Neural progenitor cell (in vitro differentiated cells): ENCODE measurements around the gene ADAMTS3. TPM values are rescaled to one million over a fixed set of nuclear protein-coding genes. Genes with fewer than 3 reads are reported as not detected.
"Not testable (repeated sequence)": the region's sequence is repeated elsewhere in the genome, so short reads cannot be mapped to it uniquely, and the experiment has no call there.

Experiments used
- DNase-seq: peaks from one replicate; pipeline ENCODE4 v3.0.0-alpha.2; 2016; ENCODE audit warnings: low spot score
- H2AFZ ChIP-seq: fragments of 200-600 bp; sonication (generic); replicated peaks from 2 replicates; pipeline ENCODE4 v1.6.1; 2016; ENCODE audit warnings: antibody characterized with exemption
- H3F3A ChIP-seq: fragments of 200-600 bp; sonication (generic); 2 replicates; pipeline ENCODE4 v1.6.1; 2016; ENCODE audit warnings: antibody characterized with exemption, low read depth
- H3K27ac ChIP-seq: fragments of 200-600 bp; sonication (generic); 2 replicates; pipeline ENCODE4 v1.5.1; 2016; ENCODE audit warnings: mild to moderate bottlenecking
- H3K27me3 ChIP-seq: fragments of 200-600 bp; sonication (generic); 2 replicates; pipeline ENCODE4 v1.6.1; 2016; ENCODE audit warnings: mild to moderate bottlenecking, moderate library complexity
- H3K36me3 ChIP-seq: fragments of 200-600 bp; sonication (generic); 2 replicates; pipeline ENCODE4 v1.5.1; 2016
- H3K4me1 ChIP-seq: fragments of 200-600 bp; sonication (generic); 2 replicates; pipeline ENCODE4 v1.6.1; 2016; ENCODE audit warnings: mixed run types
- H3K4me2 ChIP-seq: fragments of 200-600 bp; sonication (generic); 2 replicates; pipeline ENCODE4 v1.6.1; 2016
- H3K4me3 ChIP-seq: fragments of 200-600 bp; sonication (generic); 2 replicates; pipeline ENCODE4 v1.5.1; 2016
- H3K79me2 ChIP-seq: fragments of 200-600 bp; sonication (generic); 2 replicates; pipeline ENCODE4 v1.6.1; 2016; ENCODE audit warnings: low read depth
- H3K9ac ChIP-seq: fragments of 200-600 bp; sonication (generic); 2 replicates; pipeline ENCODE4 v1.6.1; 2016
- H3K9me3 ChIP-seq: fragments of 200-600 bp; sonication (generic); 2 replicates; pipeline ENCODE4 v1.5.1; 2016; ENCODE audit warnings: low read depth
- H4K20me1 ChIP-seq: fragments of 200-600 bp; sonication (generic); 2 replicates; pipeline ENCODE4 v1.6.1; 2016; ENCODE audit warnings: low read depth
- H3K27ac Mint-ChIP-seq: 3 replicates; pipeline ENCODE4 v1.8.0; 2021; ENCODE audit warnings: mixed read lengths
- H3K27me3 Mint-ChIP-seq: 2 replicates; pipeline ENCODE4 v1.8.0; 2022; ENCODE audit warnings: low read depth, mild to moderate bottlenecking, inconsistent platforms, moderate library complexity, mixed read lengths; ENCODE audit not compliant: insufficient read depth
- H3K36me3 Mint-ChIP-seq: 3 replicates; pipeline ENCODE4 v1.8.0; 2021; ENCODE audit warnings: mixed read lengths
- H3K4me1 Mint-ChIP-seq: 3 replicates; pipeline ENCODE4 v1.8.0; 2021; ENCODE audit warnings: mixed read lengths
- H3K4me3 Mint-ChIP-seq: 3 replicates; pipeline ENCODE4 v1.8.0; 2021; ENCODE audit warnings: mild to moderate bottlenecking, moderate library complexity, mixed read lengths
- H3K9me3 Mint-ChIP-seq: 3 replicates; pipeline ENCODE4 v1.8.0; 2020; ENCODE audit warnings: mixed read lengths
- EZH2 ChIP-seq: fragments of 200-600 bp; sonication (generic); IDR thresholded peaks from 2 replicates; pipeline ENCODE4 v1.6.1; 2017; ENCODE audit warnings: antibody characterized with exemption, mild to moderate bottlenecking, moderate library complexity
- EZH2phosphoT487 ChIP-seq: fragments of 200-600 bp; sonication (generic); IDR thresholded peaks from 2 replicates; pipeline ENCODE4 v1.6.1; 2017; ENCODE audit warnings: antibody characterized with exemption
- total RNA-seq: library from RNA; depleted of rRNA; stranded (reverse); fragments of >200 nt; gene quantifications from 2 replicates; pipeline ENCODE4 v1.2.3, GENCODE V29; 2015; ENCODE audit warnings: low replicate concordance
- TF ChIP-seq, protein P1 (sequence below): fragments of 200-600 bp; sonication (generic); IDR thresholded peaks from 2 replicates; pipeline ENCODE4 v1.5.1; 2017; ENCODE audit warnings: antibody characterized with exemption, mild to moderate bottlenecking

ADAMTS3 gene
- total RNA-seq, 1 donor from 2014 or later: 2.1 TPM

DNA sequence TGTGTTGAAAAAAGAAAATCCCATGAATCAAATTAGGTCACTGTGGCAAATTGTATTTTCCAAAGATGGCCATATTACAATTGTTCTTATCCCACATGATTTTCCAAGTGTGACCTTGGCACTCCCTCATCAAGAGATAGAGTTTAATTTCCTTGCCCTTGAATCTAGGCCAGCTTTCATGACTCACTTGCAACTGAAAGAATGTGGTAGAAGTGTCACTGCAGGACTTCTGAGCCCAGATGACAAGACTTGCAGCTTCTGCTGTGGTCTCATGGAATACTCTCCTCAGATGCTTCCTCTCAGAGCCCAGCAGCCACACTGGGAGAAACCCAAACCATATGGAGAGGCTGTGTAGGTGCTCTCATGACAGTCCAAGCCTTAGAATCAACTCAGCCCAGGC, 139.0 kb downstream of the ADAMTS3 start:
- Histone ChIP-seq H3K36me3 (no peaks in the 10 kb centered on the region), H3K9ac (no peak overlapping the region), H3K4me1 (no peaks in the 10 kb centered on the region), H3K4me2 (no peak overlapping the region), H3K4me3 (no peak overlapping the region), H3F3A (no peaks in the 10 kb centered on the region), H3K27me3 (no peaks in the 10 kb centered on the region), H3K79me2 (no peaks in the 10 kb centered on the region), H3K9me3 (no peaks in the 10 kb centered on the region), H3K27ac (no peak overlapping the region), H4K20me1 (no peaks in the 10 kb centered on the region), H2AFZ (no peak overlapping the region)
- Mint-ChIP-seq H3K27me3 (peaks cover 2% of the 10 kb centered on the region), H3K9me3 (no peaks in the 10 kb centered on the region), H3K27ac (no peak overlapping the region), H3K4me3 (no peak overlapping the region), H3K4me1 (no peaks in the 10 kb centered on the region), H3K36me3 (no peaks in the 10 kb centered on the region)
- TF ChIP-seq, protein P1, sequence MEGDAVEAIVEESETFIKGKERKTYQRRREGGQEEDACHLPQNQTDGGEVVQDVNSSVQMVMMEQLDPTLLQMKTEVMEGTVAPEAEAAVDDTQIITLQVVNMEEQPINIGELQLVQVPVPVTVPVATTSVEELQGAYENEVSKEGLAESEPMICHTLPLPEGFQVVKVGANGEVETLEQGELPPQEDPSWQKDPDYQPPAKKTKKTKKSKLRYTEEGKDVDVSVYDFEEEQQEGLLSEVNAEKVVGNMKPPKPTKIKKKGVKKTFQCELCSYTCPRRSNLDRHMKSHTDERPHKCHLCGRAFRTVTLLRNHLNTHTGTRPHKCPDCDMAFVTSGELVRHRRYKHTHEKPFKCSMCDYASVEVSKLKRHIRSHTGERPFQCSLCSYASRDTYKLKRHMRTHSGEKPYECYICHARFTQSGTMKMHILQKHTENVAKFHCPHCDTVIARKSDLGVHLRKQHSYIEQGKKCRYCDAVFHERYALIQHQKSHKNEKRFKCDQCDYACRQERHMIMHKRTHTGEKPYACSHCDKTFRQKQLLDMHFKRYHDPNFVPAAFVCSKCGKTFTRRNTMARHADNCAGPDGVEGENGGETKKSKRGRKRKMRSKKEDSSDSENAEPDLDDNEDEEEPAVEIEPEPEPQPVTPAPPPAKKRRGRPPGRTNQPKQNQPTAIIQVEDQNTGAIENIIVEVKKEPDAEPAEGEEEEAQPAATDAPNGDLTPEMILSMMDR: no peak
- TF ChIP-seq EZH2 (no peak), EZH2phosphoT487 (no peak)
- DNase-seq: no peak

DNA sequence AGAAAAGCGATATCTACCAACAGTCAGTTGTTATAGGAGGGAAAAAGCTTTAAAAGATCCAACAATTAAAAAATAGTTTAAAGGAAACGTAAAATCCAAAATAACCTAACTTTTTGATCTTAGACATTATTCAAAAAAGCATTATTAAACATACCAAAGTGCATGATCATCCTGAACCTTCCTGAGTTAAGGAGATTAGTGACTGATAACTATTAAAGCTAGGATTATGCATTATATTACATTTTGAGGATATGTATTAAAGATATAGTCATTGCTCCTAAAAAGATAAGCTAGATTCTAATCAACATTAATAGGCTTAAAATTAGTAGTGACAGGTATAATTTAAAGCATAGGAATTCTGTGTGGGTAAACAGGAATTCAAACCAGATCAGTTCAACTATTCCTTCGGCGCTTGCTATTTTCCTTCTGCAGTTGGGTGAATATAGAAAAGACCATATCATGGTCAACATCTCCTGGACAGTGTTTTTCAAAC, 139.6 kb downstream of the ADAMTS3 start:
- TF ChIP-seq, protein P1: no peak
- no peak for TF ChIP-seq EZH2phosphoT487
- no peak for TF ChIP-seq EZH2

DNA sequence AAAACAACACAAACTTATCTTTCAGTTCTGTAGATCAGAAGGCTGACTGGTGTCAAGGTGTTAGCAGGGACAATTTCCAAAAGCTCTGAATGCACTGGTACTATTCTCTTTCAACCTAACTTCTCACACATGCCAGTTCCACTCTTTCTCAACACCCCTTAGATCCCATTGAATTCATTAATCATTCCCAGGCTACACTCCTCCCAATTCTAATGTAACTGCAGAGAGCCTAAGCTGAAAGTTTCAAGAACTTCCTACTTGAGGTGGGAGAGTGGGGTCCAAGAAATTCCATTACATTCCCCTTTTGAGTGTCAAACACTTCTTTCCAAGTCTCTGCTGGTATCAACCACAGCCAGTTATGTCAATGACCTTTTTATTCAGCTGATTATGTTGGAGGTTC, 142.0 kb downstream of the ADAMTS3 start:
- H2AFZ ChIP-seq: no peak overlapping the region
- H3F3A ChIP-seq: no peaks in the 10 kb centered on the region

More for the DNA sequence above, 139.6 kb downstream of the ADAMTS3 start:
- Mint-ChIP-seq H3K27me3 (peaks cover 2% of the 10 kb centered on the region), H3K4me3 (no peak overlapping the region), H3K9me3 (no peaks in the 10 kb centered on the region), H3K27ac (no peak overlapping the region), H3K36me3 (no peaks in the 10 kb centered on the region), H3K4me1 (no peaks in the 10 kb centered on the region)
- H2AFZ ChIP-seq: no peak overlapping the region
- no peaks in the 10 kb centered on the region for H3K27me3 ChIP-seq
- no peak overlapping the region for H3K9ac ChIP-seq
- H3K79me2 ChIP-seq: no peaks in the 10 kb centered on the region
- no peaks in the 10 kb centered on the region for H3K4me1 ChIP-seq
- no peaks in the 10 kb centered on the region for H3K36me3 ChIP-seq
- no peaks in the 10 kb centered on the region for H4K20me1 ChIP-seq
- H3K9me3 ChIP-seq: no peaks in the 10 kb centered on the region
- H3F3A ChIP-seq: no peaks in the 10 kb centered on the region
- DNase-seq: no peak
- no peak overlapping the region for H3K4me3 ChIP-seq
- no peak overlapping the region for H3K27ac ChIP-seq
- no peak overlapping the region for H3K4me2 ChIP-seq

DNA sequence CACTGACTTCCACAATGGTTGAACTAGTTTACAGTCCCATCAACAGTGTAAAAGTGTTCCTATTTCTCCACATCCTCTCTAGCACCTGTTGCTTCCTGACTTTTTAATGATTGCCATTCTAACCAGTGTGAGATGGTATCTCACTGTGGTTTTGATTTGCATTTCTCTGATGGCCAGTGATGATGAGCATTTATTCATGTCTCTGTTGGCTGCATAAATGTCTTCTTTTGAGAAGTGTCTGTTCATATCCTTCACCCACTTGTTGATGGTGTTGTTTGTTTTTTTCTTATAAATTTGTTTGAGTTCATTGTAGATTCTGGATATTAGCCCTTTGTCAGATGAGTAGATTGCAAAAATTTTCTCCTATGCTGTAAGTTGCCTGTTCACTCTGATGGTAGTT, 143.1 kb downstream of the ADAMTS3 start:
- not testable (repeated sequence) for H3K4me3 Mint-ChIP-seq

More for the DNA sequence above, 142.0 kb downstream of the ADAMTS3 start:
- no peaks in the 10 kb centered on the region for H4K20me1 ChIP-seq
- H3K9me3 ChIP-seq: no peaks in the 10 kb centered on the region
- no peaks in the 10 kb centered on the region for H3K36me3 ChIP-seq
- Mint-ChIP-seq H3K4me1 (no peaks in the 10 kb centered on the region), H3K9me3 (no peaks in the 10 kb centered on the region), H3K36me3 (no peaks in the 10 kb centered on the region), H3K27me3 (peaks cover 2% of the 10 kb centered on the region), H3K27ac (no peak overlapping the region), H3K4me3 (no peak overlapping the region)
- H3K4me1 ChIP-seq: no peaks in the 10 kb centered on the region
- H3K9ac ChIP-seq: no peak overlapping the region
- no peak overlapping the region for H3K27ac ChIP-seq
- H3K79me2 ChIP-seq: no peaks in the 10 kb centered on the region
- H3K27me3 ChIP-seq: no peaks in the 10 kb centered on the region
- H3K4me3 ChIP-seq: no peak overlapping the region
- DNase-seq: no peak
- no peak overlapping the region for H3K4me2 ChIP-seq
- TF ChIP-seq, protein P1: no peak
- no peak for TF ChIP-seq EZH2phosphoT487
- TF ChIP-seq EZH2: no peak

More for the DNA sequence above, 143.1 kb downstream of the ADAMTS3 start:
- not testable (repeated sequence) for DNase-seq, H3K9ac ChIP-seq, H3K27ac Mint-ChIP-seq, H4K20me1 ChIP-seq, H3K27ac ChIP-seq, H3K9me3 ChIP-seq, H3K4me2 ChIP-seq, H3K79me2 ChIP-seq, H3K36me3 Mint-ChIP-seq, H3F3A ChIP-seq, H3K4me1 ChIP-seq, H2AFZ ChIP-seq, H3K9me3 Mint-ChIP-seq, H3K4me3 ChIP-seq, H3K27me3 Mint-ChIP-seq, H3K36me3 ChIP-seq, H3K27me3 ChIP-seq, H3K4me1 Mint-ChIP-seq
